Ishikawa (cell line): ENCODE measurements around the gene P2RY4.

Experiments used
- CEBPB ChIP-seq: IDR thresholded peaks from 2 replicates; pipeline ENCODE4 v1.6.1; 2012
- CREB1 ChIP-seq: IDR thresholded peaks from 2 replicates; pipeline ENCODE4 v1.6.1; 2012; ENCODE audit warnings: low read depth
- EGR1 ChIP-seq: IDR thresholded peaks from 2 replicates; pipeline ENCODE4 v1.6.1; 2012
- EP300 ChIP-seq: IDR thresholded peaks from 2 replicates; pipeline ENCODE4 v1.6.1; 2012; ENCODE audit warnings: borderline replicate concordance
- FOXM1 ChIP-seq: IDR thresholded peaks from 2 replicates; pipeline ENCODE4 v1.6.1; 2012; ENCODE audit warnings: low read depth, borderline replicate concordance
- MAX ChIP-seq: IDR thresholded peaks from 2 replicates; pipeline ENCODE4 v1.6.1; 2012
- NFIC ChIP-seq: IDR thresholded peaks from 2 replicates; pipeline ENCODE4 v1.6.1; 2012
- RAD21 ChIP-seq: IDR thresholded peaks from 2 replicates; pipeline ENCODE4 v1.6.1; 2012; ENCODE audit warnings: low read depth
- TAF1 ChIP-seq: IDR thresholded peaks from 2 replicates; pipeline ENCODE4 v1.6.1; 2012; ENCODE audit warnings: low read depth, mild to moderate bottlenecking
- TCF12 ChIP-seq: IDR thresholded peaks from 2 replicates; pipeline ENCODE4 v1.6.1; 2012; ENCODE audit warnings: low read depth
- TEAD4 ChIP-seq: IDR thresholded peaks from 2 replicates; pipeline ENCODE4 v1.6.1; 2012
- YY1 ChIP-seq: IDR thresholded peaks from 2 replicates; pipeline ENCODE4 v1.6.1; 2012; ENCODE audit warnings: low read depth
- ZBTB7A ChIP-seq: IDR thresholded peaks from 2 replicates; pipeline ENCODE4 v1.6.1; 2012; ENCODE audit warnings: low read depth
- TF ChIP-seq, protein P1 (sequence below): IDR thresholded peaks from 2 replicates; pipeline ENCODE4 v1.6.1; 2012
- TF ChIP-seq, protein P2 (sequence below): IDR thresholded peaks from 2 replicates; pipeline ENCODE4 v1.6.1; 2012; ENCODE audit warnings: low read depth, mild to moderate bottlenecking

P2RY4 gene

DNA sequence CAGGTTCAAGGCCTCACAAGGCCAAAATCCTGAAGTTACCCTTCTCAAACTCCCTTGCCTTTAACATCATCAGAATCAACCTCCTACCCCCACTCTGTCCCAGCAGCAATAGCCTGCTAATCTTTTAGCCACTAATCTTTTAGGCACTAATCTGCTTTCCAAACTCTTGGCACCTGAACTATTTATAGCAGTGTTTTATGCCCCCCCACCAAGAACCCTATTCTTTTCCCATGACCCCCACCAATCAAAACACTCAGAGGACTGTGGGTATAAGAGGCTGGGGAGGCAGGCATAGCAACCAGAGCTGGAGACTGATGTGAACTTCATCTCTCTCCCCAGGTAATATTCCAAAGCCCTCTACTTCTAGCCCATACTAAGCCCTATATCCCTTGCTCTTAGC lies 8.0 kb upstream of the P2RY4 start, which contains the start of gene ARR3:
TSS of gene ARR3 (plus strand) at position 301 of the 400 bp plus-strand sequence. CDS start 1,052 bp downstream, outside the sequence.
- TF ChIP-seq CREB1 (no peak), EGR1 (no peak), ZBTB7A (no peak), EP300 (no peak), RAD21 (no peak), FOXM1 (no peak), NFIC (no peak), MAX (no peak), TAF1 (no peak), TCF12 (no peak), TEAD4 (no peak), YY1 (no peak), CEBPB (no peak)
- TF ChIP-seq, protein P1, sequence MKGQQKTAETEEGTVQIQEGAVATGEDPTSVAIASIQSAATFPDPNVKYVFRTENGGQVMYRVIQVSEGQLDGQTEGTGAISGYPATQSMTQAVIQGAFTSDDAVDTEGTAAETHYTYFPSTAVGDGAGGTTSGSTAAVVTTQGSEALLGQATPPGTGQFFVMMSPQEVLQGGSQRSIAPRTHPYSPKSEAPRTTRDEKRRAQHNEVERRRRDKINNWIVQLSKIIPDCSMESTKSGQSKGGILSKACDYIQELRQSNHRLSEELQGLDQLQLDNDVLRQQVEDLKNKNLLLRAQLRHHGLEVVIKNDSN = no peak
- TF ChIP-seq, protein P2, sequence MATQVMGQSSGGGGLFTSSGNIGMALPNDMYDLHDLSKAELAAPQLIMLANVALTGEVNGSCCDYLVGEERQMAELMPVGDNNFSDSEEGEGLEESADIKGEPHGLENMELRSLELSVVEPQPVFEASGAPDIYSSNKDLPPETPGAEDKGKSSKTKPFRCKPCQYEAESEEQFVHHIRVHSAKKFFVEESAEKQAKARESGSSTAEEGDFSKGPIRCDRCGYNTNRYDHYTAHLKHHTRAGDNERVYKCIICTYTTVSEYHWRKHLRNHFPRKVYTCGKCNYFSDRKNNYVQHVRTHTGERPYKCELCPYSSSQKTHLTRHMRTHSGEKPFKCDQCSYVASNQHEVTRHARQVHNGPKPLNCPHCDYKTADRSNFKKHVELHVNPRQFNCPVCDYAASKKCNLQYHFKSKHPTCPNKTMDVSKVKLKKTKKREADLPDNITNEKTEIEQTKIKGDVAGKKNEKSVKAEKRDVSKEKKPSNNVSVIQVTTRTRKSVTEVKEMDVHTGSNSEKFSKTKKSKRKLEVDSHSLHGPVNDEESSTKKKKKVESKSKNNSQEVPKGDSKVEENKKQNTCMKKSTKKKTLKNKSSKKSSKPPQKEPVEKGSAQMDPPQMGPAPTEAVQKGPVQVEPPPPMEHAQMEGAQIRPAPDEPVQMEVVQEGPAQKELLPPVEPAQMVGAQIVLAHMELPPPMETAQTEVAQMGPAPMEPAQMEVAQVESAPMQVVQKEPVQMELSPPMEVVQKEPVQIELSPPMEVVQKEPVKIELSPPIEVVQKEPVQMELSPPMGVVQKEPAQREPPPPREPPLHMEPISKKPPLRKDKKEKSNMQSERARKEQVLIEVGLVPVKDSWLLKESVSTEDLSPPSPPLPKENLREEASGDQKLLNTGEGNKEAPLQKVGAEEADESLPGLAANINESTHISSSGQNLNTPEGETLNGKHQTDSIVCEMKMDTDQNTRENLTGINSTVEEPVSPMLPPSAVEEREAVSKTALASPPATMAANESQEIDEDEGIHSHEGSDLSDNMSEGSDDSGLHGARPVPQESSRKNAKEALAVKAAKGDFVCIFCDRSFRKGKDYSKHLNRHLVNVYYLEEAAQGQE = no peak

- TF ChIP-seq, protein P2 = peak; percentile 82
- TF ChIP-seq CREB1 (no peak), EP300 (no peak)
Observed at GRCh38 chrX:70264784-70265183, 4.8 kb upstream of the P2RY4 start.

- TF ChIP-seq FOXM1 = no peak
- TF ChIP-seq ZBTB7A = no peak
- TF ChIP-seq RAD21 = peak; percentile 63
- TF ChIP-seq CREB1 = no peak
Observed at GRCh38 chrX:70262952-70263567, 3.1 kb upstream of the P2RY4 start.

DNA sequence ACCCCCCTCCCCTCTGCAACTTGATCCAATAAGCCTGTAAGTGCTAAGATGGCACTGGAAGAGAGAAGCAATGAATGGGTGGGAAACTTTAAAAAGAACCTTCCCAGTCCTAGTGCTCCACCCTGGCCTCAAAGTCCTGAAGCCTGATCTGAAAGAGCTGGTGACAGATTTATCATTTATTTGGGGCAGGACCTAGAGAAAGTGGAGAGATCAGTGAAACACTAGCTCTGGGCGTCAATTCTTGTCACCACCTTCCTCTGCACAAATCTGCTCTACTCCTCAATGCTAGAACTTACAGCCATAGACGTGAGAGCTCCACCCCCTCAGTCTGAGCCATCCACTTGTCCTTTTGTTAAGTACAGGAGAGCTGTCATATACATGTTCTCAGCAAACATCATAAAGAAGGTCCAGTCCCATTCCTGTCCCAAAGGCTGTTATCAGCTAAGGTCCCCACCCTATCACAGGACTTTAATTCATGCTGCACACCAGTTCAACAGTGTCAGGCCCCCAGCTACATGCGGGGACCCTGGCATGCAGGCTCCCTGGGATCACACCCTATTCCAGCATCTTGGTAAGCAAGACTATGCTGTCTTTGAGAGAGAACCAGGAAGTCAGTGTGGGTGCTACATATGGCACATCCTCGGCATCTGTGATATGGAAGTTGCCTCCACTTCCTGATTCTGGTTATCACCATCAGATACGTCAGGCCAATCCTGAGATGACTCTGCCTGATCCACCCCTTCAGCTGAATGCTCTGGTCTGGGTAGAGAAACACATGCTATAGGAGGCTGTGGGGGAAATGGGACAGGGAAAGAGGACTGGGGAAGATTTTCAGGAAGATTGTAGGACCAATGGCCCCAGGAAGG lies 2.3 kb downstream of the P2RY4 start:
- TF ChIP-seq EP300 = no peak
- TF ChIP-seq CREB1 = no peak
- TF ChIP-seq FOXM1 = no peak
- no peak for TF ChIP-seq EGR1
- no peak for TF ChIP-seq YY1
- TF ChIP-seq MAX = no peak
- TF ChIP-seq, protein P1 = no peak
- TF ChIP-seq, protein P2 = no peak
- no peak for TF ChIP-seq TEAD4
- no peak for TF ChIP-seq NFIC
- TF ChIP-seq RAD21 = no peak
